LNCaP clone FGC (cell line): ENCODE results near the gene HSD17B7.

Experiments used
- DNase-seq: peaks from one replicate; pipeline ENCODE4 v3.0.0-alpha.2; 2011; ENCODE audit warnings: low read depth
- H3K4me3 ChIP-seq: 2 replicates; pipeline ENCODE4 v1.5.1; 2011; ENCODE audit warnings: mild to moderate bottlenecking, low read depth, low read length, control low read depth
- CTCF ChIP-seq: IDR thresholded peaks from 2 replicates; pipeline ENCODE4 v1.5.1; 2012; ENCODE audit warnings: mild to moderate bottlenecking; ENCODE audit not compliant: control insufficient read depth, insufficient read depth; ENCODE audit errors: extremely low read depth

Gene HSD17B7

DNA sequence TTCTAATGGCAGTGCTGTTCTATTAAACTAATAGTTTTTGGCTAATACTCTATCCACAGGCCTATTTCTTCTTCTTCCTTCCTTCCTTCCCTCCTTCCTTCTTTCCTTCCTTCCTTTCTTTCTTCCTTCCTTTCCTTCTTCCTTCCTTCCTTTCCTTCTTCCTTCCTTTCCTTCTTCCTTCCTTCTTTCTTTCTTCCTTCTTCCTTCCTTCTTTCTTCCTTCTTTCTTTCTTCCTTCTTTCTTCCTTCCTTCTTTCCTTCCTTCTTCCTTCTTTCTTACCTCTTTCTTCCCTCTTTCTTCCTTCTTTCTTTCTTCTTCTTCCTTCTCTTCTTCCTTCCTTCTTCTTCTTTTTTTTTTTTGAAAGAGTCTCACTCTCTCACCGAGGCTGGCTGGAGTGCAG is 38.8 kb downstream of the HSD17B7 start:
- no peak overlapping the region for H3K4me3 ChIP-seq
- TF ChIP-seq CTCF = no peak

GRCh38 chr1:162832470-162832869 is 42.0 kb downstream of the HSD17B7 start:
- TF ChIP-seq CTCF = no peak
- no peak overlapping the region for H3K4me3 ChIP-seq
- no peak for DNase-seq

More for the DNA sequence above, 38.8 kb downstream of the HSD17B7 start:
- no peak for DNase-seq

- no peak overlapping the region for H3K4me3 ChIP-seq
- DNase-seq = no peak
- TF ChIP-seq CTCF = no peak
Measured at GRCh38 chr1:162835157-162835899, 44.8 kb downstream of the HSD17B7 start.

GRCh38 chr1:162838863-162839262 is 48.4 kb downstream of the HSD17B7 start:
- DNase-seq = no peak
- TF ChIP-seq CTCF = no peak
- no peak overlapping the region for H3K4me3 ChIP-seq

DNA sequence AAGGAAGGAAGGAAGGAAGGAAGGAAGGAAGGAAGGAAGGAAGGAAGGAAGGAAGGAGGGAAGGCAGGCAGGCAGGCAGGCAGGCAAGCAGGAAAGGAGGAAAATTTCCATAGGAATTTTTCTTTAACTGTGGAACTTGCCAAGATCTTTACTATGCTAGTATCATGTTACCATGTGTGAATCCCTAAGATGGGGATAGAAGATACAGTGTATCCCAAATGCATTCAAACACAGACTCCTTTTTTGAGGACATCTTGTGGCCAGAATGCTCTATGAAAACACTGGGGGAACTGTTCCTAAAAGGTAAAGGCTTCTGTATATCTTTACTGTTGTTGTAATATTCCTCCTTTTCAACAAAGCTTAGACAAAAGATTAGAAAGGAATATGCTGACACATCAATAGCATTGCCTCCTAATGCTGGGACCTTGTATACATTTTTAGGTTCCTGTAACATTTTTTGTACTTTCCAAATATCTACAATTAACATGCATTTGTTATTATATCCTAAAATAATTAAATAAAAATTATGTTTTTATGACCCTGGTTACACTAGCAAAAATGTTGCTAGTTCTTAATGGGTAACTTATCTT is 49.8 kb downstream of the HSD17B7 start:
- TF ChIP-seq CTCF = no peak
- H3K4me3 ChIP-seq = no peak overlapping the region
- DNase-seq = no peak

DNA sequence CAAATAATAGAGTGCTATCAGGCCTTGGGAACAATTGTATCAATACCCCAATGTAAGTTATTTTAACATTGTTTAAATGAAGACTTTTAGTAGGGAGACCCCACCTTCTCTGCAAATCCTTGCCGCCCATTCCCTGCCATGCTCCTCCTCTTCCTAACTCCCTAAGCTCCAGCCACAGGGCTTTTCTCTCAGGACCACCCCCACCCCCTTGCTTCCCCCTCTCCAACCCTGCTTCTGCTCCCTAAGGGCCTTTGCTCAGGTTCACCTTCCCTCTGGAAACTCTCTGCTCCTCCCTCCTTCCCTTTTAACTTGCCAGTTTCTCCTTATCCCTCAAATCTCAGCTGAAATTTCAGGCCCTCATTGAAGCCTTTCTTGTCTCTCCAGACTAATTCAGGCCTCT is 53.7 kb downstream of the HSD17B7 start:
- no peak overlapping the region for H3K4me3 ChIP-seq
- no peak for TF ChIP-seq CTCF
- no peak for DNase-seq
